Mucosa of rectum (tissue), 2 donors: ENCODE results near the gene BTBD2.

Experiments
- H3K27ac ChIP-seq, 2 donors: one replicate each; pipeline ENCODE4 v1.7.0; 2013; ENCODE audit warnings: inconsistent platforms in 2 of 2, low read depth in 2 of 2, low read length in 2 of 2
- H3K27me3 ChIP-seq, 2 donors: one replicate each; pipeline ENCODE4 v1.7.0; 2013; ENCODE audit warnings: low read length in 2 of 2; ENCODE audit not compliant: control insufficient read depth in 2 of 2, insufficient read depth in 2 of 2
- H3K36me3 ChIP-seq, 2 donors: one replicate each; pipeline ENCODE4 v1.7.0; 2013; ENCODE audit warnings: low read length in 2 of 2; ENCODE audit not compliant: control insufficient read depth in 2 of 2, insufficient read depth in 2 of 2
- H3K4me1 ChIP-seq, 2 donors: one replicate each; pipeline ENCODE4 v1.7.0; 2013; ENCODE audit warnings: low read length in 2 of 2, mild to moderate bottlenecking in 1 of 2; ENCODE audit not compliant: control insufficient read depth in 2 of 2, insufficient read depth in 2 of 2
- H3K4me3 ChIP-seq, 2 donors: one replicate each; pipeline ENCODE4 v1.7.0; 2013; ENCODE audit warnings: low read length in 2 of 2
- H3K9ac ChIP-seq, 2 donors: one replicate each; pipeline ENCODE4 v1.7.0; 2013; ENCODE audit warnings: low read length in 2 of 2, low read depth in 1 of 2, mild to moderate bottlenecking in 1 of 2
- H3K9me3 ChIP-seq, 2 donors: one replicate each; pipeline ENCODE4 v1.7.0; 2013; ENCODE audit warnings: low read length in 2 of 2; ENCODE audit not compliant: control insufficient read depth in 2 of 2
- donor health status: healthy.
- donor health status: Normal muscosa, but diverticular disease.

The BTBD2 gene

GRCh38 chr19:2044709-2045500, 29.4 kb upstream of the BTBD2 start:
- Histone ChIP-seq H3K27ac (peak overlapping the region in 1 of 2 donors; percentile 10), H3K36me3 (peaks cover 45 to 56% of the 10 kb centered on the region in 2 donors), H3K4me1 (peaks cover 59 to 66% of the 10 kb centered on the region in 2 donors)

GRCh38 chr19:2043961-2044708, 28.6 kb upstream of the BTBD2 start:
- Histone ChIP-seq H3K27ac (peak overlapping the region in 1 of 2 donors; percentile 23), H3K4me1 (peaks cover 53 to 61% of the 10 kb centered on the region in 2 donors), H3K36me3 (peaks cover 51 to 61% of the 10 kb centered on the region in 2 donors), H3K4me3 (no peak overlapping the region), H3K9ac (peak overlapping the region in 1 of 2 donors; percentile 15), H3K9me3 (no peaks in the 10 kb centered on the region), H3K27me3 (no peaks in the 10 kb centered on the region)

More at GRCh38 chr19:2044709-2045500, 29.4 kb upstream of the BTBD2 start:
- H3K9me3 ChIP-seq, result no peaks in the 10 kb centered on the region
- H3K9ac ChIP-seq, result peak overlapping the region in 1 of 2 donors; percentile 15
- no peak overlapping the region for H3K4me3 ChIP-seq
- H3K27me3 ChIP-seq, result no peaks in the 10 kb centered on the region

- Histone ChIP-seq H3K27ac (peak overlapping the region; percentile 87 to 94), H3K4me1 (peaks cover 44 to 52% of the 10 kb centered on the region in 2 donors), H3K9me3 (no peaks in the 10 kb centered on the region), H3K36me3 (peaks cover 58 to 64% of the 10 kb centered on the region in 2 donors), H3K9ac (peak overlapping the region in 1 of 2 donors; percentile 76), H3K27me3 (no peaks in the 10 kb centered on the region), H3K4me3 (no peak overlapping the region)
Observed at GRCh38 chr19:2043251-2043641, 27.7 kb upstream of the BTBD2 start.

GRCh38 chr19:2042485-2043250, 27.2 kb upstream of the BTBD2 start:
- Histone ChIP-seq H3K27me3 (no peaks in the 10 kb centered on the region), H3K9me3 (no peaks in the 10 kb centered on the region), H3K9ac (peak overlapping the region; percentile 63 to 76), H3K36me3 (peaks cover 59 to 63% of the 10 kb centered on the region in 2 donors), H3K4me3 (peak overlapping the region; percentile 40 to 41), H3K27ac (peak overlapping the region; percentile 87 to 94), H3K4me1 (peaks cover 38 to 47% of the 10 kb centered on the region in 2 donors)

GRCh38 chr19:2041683-2042484, 26.4 kb upstream of the BTBD2 start:
- Histone ChIP-seq H3K36me3 (peaks cover 58 to 59% of the 10 kb centered on the region in 2 donors), H3K4me1 (peaks cover 31 to 40% of the 10 kb centered on the region in 2 donors)

GRCh38 chr19:2041433-2041682, 25.8 kb upstream of the BTBD2 start:
- peak overlapping the region; percentile 93 for H3K27ac ChIP-seq
- H3K4me1 ChIP-seq, result peaks cover 28 to 36% of the 10 kb centered on the region in 2 donors
- H3K4me3 ChIP-seq, result peak overlapping the region; percentile 59 to 63
- peaks cover 53 to 55% of the 10 kb centered on the region in 2 donors for H3K36me3 ChIP-seq
- no peaks in the 10 kb centered on the region for H3K27me3 ChIP-seq
- no peaks in the 10 kb centered on the region for H3K9me3 ChIP-seq
- H3K9ac ChIP-seq, result peak overlapping the region; percentile 65 to 89

More at GRCh38 chr19:2041683-2042484, 26.4 kb upstream of the BTBD2 start:
- Histone ChIP-seq H3K4me3 (peak overlapping the region; percentile 59 to 63), H3K9ac (peak overlapping the region; percentile 65 to 89), H3K9me3 (no peaks in the 10 kb centered on the region), H3K27me3 (no peaks in the 10 kb centered on the region), H3K27ac (peak overlapping the region; percentile 93 to 94)

GRCh38 chr19:2040647-2041432, 25.3 kb upstream of the BTBD2 start:
- Histone ChIP-seq H3K4me3 (no peak overlapping the region), H3K9me3 (no peaks in the 10 kb centered on the region), H3K9ac (peak overlapping the region; percentile 65 to 89), H3K27me3 (no peaks in the 10 kb centered on the region), H3K36me3 (peaks cover 51 to 53% of the 10 kb centered on the region in 2 donors), H3K27ac (peak overlapping the region in 1 of 2 donors; percentile 93), H3K4me1 (peaks cover 28 to 35% of the 10 kb centered on the region in 2 donors)

GRCh38 chr19:2039959-2040646, 24.6 kb upstream of the BTBD2 start:
- H3K27ac ChIP-seq, result no peak overlapping the region
- H3K4me3 ChIP-seq, result no peak overlapping the region
- peaks cover 46 to 53% of the 10 kb centered on the region in 2 donors for H3K36me3 ChIP-seq
- no peaks in the 10 kb centered on the region for H3K27me3 ChIP-seq
- no peak overlapping the region for H3K9ac ChIP-seq
- H3K9me3 ChIP-seq, result no peaks in the 10 kb centered on the region
- H3K4me1 ChIP-seq, result peaks cover 28 to 30% of the 10 kb centered on the region in 2 donors
